GM18507 (cell line): ENCODE measurements around the gene NSMCE1.
"Not testable (repeated sequence)": the region's sequence is repeated elsewhere in the genome, so short reads cannot be mapped to it uniquely, and the experiment has no call there.

Experiments used
- DNase-seq: peaks from one replicate; pipeline ENCODE4 v3.0.0; 2011; ENCODE audit warnings: low read depth; ENCODE audit not compliant: insufficient read length; ENCODE audit errors: extremely low spot score
- FAIRE-seq: peaks from 2 replicates; lab custom pipeline; 2011; peaks lifted over from hg19 to GRCh38; lab: Jason Lieb, UNC

The NSMCE1 gene

DNA sequence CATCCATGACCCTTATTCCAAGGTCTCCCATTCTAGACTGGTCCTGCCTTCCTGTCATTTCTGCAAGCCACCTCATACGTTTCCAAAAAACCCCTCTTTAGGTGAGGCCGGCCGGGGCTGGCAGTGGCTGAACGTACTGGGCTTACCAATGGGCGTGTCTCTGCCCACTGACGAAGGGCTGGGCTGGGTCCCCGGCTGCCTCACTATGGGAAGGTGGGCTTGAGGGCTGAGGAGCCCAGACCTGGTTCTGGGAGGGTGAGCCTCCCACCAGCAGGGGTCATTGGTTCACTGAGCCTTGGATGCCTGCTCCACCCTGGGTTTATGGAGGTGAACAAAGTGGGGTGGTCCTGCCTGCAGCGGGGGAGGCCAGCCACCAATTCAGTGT is 45.4 kb downstream of the NSMCE1 start:
- DNase-seq (no peak), FAIRE-seq (no peak)

DNA sequence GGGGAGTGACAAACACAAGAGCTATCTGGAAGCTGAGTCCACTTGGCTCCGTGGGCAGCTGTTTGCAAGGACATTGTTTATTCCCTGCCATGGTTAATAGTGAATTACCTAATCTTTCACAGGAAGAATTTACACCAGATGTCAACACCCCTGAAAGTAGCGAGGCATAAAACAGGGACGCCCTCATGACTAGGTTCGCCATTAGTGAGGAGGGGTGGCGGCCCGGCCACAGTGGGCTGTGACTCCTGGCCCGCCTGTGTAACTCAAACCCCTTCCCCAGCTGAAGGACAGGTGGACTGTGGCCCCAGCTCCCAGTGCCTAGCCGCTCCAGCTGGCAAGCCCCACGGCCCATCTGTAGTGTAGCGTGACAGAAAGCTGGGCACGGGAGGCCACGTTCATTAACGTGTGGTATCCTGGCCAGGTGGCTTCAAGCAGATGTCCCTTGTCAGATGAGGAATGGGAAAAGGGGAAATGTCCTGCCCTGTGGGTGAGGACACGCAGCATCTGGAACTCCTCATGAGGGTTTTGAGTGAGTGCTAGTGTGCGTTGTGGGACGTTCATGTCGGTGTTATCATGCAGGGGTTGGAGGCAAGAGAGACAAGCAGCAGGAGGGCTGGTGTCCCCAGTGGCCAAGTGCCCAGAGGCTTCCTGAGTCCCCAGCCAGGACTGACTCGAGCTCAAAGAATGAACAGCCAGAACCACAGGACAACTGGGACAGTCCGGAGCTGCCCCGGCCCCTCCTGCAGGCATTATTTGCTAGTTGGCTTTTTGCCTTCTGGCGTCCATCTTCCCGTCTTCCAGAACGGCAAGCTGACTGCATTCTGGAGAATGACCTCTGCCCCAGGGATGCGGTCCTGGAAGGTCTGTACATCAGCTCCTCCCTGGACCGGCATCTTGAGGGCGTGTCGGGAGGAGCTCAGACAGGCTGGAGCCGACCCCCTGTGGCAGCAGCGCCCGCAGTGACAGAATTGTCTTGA is 46.0 kb downstream of the NSMCE1 start:
- no peak for FAIRE-seq

DNA sequence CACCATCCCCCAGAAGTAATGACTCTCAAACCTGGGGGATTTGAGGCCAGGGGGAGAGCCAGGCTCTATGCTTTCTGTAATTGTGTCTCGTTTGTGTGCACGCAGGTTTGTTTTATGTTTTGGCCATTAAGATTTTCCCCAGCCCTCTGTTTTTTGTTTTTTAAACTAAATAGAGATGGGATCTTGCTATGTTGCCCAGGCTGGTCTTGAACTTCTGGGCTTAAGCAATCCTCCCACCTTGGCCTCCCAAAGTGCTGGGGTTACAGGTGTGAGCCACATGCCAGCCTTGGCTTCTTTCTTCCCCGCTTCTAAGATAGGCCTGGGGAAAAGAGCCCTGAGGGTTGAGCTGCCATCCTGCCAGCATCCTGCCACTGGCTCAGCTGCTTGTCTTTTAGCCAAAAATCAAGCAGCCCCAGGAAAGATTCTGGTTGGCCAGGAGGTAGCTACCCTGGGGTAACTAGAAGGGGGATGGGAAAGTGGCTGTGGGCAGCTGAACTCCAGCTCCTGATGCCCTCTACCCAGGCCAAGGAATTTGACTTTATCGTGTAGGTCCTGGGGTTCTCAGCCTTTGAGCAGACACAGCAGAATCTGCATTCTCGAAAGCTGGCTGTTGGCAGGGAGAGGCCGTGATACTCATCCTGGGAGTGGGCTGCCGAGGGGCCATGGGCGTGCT is 46.9 kb downstream of the NSMCE1 start:
- FAIRE-seq, result no peak
- DNase-seq, result no peak

More for the DNA sequence above, 46.0 kb downstream of the NSMCE1 start:
- no peak for DNase-seq

DNA sequence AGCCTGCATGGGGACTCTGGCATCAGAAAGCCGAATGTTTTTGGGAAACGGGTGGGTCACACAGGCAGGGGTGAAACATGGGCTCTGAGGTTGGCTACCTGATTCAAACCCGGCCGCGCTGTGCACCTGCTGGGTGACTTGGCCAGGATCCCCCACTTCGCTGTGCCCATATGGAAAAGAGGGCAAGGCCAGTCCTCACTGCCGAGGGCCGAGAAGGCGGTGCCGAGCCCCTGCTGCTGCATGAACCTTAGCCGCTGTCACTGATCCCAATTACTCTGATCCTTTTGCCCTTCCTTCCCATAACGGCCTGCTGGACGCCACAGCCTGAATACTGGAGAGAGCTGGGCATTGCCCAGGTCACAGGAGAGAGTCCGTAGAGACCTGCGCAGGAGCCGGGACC is 47.6 kb downstream of the NSMCE1 start:
- no peak for DNase-seq
- no peak for FAIRE-seq

DNA sequence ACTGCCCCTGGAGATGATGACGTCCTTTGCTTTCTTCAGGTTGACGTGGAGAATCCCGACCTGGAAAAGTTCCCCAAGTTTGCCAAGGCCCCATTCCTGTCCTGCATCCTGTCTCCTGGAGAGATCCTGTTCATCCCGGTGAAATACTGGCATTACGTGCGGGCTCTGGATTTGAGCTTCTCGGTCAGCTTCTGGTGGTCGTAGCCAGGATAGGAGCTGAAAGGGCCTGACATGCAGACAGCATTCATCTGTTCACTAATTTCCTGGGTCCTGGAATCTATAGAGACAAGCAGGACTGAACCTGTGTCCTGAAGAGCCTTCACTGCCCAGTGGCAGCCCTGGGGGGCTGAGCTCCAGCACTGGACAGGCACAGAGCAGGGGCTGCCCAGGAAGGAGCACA is 48.0 kb downstream of the NSMCE1 start:
- no peak for DNase-seq
- FAIRE-seq, result no peak

DNA sequence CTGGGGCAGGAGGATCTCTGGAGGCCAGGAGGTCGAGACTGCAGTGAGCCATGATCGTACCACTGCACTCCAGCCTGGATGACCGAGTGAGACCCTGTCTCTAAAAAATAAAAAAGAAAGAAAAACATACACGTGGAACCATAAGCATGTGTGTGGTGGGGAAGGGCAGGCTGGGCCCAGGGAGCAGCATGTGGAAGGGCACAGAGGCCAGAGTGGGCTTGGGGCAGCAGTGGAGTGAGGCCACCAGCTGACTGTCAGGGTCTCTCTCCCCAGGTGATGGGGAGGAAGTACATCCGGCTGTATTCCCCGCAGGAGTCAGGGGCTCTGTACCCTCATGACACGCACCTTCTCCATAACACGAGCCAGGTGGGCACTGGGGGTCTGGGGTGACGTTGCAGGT is 48.5 kb downstream of the NSMCE1 start:
- no peak for FAIRE-seq
- DNase-seq, result no peak

DNA sequence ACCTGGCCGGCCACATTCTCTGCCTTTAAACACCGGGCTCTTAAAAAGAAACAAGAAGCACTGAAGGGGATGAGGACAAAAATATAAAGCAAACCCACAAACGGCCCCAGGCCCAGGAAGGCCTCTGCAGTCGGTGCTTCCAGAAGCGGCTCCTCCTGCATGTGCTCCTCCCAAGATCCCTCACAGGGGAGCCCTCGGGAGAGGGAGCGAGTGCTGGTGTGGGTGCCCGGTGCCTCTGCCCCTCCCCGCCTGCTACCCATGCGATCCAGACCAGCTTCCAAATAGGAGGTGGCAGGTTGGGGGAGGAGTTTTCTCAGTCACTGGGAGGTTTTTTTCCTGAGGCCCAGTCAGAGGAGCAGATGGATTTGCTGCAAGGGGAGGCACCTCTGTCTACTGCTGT is 49.4 kb downstream of the NSMCE1 start:
- no peak for DNase-seq
- no peak for FAIRE-seq

DNA sequence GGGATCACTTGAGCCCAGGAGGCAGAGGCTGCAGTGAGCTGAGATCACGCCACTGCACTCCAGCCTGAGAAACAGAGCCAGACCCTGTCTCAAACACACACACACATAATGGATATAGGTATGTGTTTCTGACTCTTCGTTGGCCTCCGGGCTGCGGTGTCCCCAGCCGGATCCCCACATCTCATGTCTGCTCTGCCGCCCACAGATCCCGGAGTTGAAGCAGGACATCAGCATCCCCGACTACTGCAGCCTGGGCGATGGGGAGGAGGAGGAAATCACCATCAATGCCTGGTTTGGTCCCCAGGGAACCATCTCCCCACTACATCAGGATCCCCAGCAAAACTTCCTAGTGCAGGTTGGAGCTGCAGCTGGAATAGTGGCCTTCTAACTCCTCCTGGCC is 49.8 kb downstream of the NSMCE1 start:
- DNase-seq (no peak), FAIRE-seq (no peak)

DNA sequence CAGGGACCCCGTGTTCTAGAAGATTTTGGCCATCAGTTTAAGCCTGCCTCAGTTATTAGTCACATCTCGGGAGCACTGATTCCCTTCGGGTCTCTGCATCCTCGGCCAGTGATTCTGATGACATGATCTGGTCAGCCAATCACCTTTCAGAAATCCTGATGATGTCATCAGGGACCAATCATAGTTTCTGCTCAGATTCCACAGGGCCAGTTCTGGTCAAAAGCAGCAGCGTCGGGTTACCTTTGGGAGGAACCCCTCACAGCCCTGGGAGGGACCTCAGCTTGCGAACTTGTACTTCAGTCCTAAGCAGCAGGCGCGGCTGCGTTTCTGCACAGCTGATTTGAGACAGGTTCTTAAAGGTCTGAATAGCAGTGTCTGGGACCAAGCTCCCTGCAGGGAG is 51.3 kb downstream of the NSMCE1 start:
- DNase-seq (no peak), FAIRE-seq (no peak)

DNA sequence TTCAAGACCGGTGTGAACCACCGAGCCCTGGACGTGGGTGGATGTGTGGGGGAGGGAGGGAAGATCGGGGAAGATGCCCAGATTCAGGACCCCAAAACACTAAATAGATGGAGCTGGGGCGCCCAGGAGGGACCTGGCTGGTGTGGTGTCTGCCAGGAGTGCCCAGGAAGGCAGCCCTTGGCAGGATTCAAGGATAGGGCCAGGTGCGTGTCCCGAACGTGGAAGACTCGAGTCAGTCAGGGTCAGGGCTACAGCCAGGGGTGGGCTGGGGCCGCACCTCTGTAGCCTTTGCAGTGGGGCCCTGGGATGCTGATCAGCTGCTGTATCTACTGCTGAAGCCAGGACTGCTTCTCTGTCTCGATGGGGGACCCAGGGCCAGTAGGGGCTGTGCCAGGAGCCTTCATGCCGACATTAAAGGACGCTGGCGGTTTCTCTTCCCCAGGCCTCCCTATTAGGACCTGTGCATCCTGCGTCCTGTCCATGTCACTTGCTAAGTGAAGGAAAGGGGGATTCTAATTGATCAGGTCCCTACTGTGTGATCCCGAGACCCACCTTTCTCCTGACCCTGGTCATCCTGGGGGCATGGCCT is 52.2 kb downstream of the NSMCE1 start:
- FAIRE-seq, result no peak
- no peak for DNase-seq

DNA sequence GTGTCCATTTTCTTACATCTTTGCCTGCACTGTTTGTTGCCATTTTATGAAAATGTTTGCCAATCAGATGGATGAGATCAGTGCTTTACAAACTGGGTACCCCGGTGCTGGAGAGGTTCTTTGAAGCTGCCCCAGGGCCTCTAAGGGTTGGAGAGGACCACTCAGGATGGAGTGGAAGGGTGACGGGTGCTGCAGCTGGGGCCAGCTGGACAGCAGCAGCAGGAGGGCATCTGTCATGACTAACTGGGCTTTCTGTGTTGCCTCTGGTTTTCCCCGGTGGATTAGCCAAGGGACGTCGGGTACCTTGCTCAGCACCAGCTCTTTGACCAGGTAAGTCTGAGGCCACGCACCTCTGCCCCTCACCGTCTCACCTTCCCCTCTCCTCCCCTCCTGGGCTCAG is 52.9 kb downstream of the NSMCE1 start:
- DNase-seq, result no peak
- FAIRE-seq, result no peak

DNA sequence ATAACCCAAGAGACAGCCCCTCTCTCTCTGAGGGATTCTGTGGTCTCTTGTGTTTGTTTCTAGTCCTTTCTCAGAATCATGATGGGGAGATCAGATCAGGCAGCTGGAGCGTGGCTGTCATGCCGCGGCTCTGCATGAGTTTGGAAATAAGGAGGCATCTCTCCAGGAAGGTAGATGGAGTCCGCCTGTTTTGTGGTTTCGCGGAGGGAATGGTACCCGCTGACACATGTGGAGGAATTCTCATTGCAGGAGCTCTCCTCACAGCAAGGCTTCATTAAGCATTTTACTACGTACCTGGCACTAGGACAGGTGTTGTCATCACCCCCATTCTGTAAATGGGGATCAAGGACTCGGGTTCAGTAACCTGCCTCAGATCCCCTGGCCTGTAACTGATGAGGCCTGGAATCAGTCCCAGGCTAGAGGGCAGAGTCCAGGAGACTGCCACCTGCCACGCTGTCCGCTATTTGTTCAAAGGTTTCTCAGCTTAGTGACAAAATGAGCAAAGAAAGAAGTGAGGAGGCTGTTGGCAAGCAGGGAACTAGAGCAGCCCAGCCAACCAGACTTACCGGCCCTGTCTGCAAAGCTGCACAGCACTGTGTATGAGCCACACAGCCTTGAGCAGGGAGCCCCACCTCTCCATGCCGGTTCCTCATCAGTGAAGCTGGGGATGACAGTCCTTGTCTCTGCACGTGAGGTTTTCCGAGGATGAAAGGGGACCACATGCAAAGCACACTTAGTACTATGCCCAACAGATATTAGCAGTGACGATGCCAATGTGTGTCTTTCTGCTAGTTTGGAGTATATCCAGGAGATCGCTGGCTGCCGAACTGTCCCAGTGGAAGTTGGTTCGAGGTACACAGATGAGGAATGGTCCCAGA is 54.2 kb downstream of the NSMCE1 start:
- DNase-seq (no peak), FAIRE-seq (no peak)

DNA sequence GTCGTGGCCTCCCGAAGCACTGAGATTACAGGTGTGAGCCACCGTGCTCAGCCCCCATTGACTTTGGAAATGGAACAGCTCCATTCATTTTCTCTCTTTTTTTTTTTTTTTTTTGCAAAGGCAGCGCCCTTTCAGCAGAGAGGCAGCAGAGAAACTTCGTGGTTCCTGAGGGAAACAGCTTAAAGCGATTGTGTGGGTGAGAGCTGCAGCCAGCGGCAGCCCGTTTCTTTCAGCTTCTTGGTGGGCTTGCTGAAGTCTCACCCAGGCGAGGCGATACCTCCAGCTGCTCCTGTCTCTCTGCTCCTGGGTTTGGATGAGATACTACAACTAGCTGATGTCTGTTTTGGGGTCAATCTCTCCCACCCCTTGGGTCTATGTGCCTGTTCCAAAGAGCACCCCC is 57.5 kb downstream of the NSMCE1 start:
- FAIRE-seq (no peak), DNase-seq (no peak)

DNA sequence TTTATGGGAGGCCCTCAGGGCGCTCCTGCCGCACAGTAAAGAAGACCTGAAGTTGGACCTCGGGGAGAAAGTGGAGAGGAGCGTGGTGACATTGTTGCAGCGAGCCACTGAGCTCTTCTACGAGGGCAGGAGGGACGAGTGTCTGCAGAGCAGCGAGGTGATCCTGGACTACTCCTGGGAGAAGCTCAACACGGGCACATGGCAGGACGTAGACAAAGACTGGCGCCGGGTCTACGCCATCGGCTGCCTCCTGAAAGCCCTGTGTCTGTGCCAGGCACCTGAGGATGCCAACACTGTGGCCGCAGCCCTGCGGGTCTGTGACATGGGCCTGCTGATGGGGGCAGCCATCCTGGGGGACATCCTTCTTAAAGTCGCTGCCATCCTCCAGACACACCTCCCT is 58.4 kb downstream of the NSMCE1 start:
- FAIRE-seq, result no peak

DNA sequence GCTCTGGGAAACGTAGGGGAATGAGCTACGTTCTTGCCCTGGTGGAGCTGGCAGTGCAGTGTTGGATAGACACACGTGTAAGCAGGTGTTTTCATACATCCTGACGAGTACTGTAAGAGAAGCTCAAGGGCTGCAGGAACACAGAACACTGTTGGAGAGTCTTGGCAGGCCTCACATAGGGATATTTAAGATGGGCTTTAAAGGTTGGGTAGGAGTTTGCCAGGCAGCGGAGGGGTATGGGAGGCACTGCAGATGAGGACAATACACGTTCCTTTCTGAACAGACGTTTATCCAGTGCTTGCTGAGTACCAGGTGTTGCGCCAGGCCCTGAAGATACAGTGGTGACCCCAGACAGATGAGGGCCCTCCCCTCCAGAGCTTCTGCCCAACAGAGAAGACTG is 59.0 kb downstream of the NSMCE1 start:
- no peak for DNase-seq
- no peak for FAIRE-seq

More for the DNA sequence above, 58.4 kb downstream of the NSMCE1 start:
- DNase-seq, result no peak

DNA sequence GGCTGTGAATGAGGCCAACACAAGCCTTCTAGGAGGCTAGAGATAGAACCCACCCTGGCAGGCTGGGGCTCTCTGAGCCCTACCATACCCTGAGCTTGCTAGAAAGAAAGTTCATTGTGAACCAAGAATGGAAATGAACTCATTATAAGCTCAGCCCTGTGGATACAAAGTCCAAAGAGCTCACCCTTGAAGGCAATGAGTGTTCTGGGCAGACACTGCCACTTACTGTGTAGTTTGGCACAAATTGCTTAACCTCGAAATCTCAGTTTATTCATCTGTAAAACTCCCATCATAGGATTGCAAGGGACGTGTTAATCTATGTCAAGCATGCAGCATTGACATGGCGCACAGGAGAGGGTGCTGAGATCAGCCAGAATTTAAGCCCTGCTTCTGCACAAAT is 59.8 kb downstream of the NSMCE1 start:
- FAIRE-seq, result no peak
- no peak for DNase-seq

DNA sequence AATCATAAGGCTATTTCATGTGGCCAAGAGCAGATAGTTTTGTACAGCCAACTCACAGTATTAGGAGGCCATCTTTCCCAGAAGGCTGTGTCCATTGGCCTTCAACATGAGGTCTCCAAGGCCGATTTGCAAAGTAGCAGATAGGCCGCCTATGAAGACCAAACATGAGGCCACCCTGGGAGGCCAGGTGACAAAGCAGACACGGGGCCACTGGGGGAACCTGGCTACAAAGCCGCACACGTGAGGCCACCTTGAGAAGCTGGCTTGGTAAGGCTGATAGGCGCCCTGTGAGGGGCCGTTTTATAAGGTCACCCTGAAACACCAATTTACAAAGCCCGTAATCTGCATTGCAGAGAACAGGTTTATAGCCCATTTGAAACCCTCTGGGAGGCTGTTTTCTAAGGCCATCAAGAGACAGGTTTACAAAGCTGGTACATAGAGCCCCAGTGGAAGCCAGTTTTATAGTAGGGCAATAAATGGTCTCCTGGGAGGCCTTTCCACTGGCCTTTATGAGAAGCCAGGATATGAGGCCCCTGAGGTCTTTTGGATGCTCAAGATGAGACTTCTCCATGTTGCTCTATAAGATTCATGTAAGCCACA is 60.4 kb downstream of the NSMCE1 start:
- no peak for DNase-seq

DNA sequence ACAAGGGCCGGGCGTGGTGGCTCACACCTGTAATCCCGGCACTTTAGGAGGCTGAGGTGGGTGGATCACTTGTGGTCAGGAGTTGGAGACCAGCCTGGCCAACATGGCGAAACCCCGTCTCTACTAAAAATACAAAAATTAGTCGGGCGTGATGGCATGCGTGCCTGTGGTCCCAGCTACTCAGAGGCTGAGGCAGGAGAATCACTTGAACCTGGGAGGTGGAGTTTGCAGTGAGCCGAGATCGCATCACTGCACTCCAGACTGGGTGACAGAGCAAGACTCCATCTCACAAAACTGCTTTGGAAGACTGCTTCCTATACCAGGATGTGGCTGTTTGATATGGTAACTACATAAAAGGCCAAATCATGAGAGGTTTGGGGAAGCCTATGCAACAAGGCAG is 61.5 kb downstream of the NSMCE1 start:
- FAIRE-seq, DNase-seq: not testable (repeated sequence)

More for the DNA sequence above, 60.4 kb downstream of the NSMCE1 start:
- FAIRE-seq, result no peak

DNA sequence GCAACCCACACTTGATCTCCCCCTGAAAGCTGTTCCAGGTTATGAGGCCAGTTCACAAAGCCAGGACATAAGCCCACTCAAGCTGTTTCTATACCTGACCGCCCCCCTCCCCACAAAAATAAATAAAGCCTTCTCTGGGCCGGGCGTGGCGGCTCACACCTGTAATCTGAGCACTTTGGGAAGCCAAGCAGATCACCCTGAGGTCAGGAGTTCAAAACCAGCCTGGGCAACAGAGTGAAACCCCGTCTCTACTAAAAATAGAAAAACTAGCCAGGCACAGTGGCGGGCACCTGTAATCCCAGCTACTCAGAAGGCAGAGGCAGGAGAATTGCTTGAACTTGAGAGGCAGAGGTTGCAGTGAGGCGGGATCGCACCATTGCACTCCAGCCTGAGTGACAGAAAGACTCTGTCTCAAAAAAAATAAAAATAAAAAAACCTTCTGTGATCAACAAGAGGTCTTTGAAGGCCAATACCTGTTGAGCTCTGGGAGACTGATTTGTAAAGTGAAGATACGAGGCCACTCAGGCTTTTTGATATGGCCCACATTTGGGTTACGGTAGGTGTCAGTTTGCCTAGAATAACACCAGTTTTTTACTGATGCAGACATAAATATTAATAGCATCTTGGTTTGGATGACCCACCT is 63.0 kb downstream of the NSMCE1 start:
- FAIRE-seq, result no peak

More for the DNA sequence above, 63.0 kb downstream of the NSMCE1 start:
- no peak for DNase-seq
